OCI-LY1 (cell line): Measurements from ENCODE around the gene MYBL2.

Experiments used
- H2AFZ ChIP-seq: fragments of 200-600 bp; sonication (generic), shearing (Covaris generic); 2 replicates; pipeline ENCODE4 v1.6.0; 2014; ENCODE audit warnings: antibody characterized with exemption, mild to moderate bottlenecking, low read length
- H3F3A ChIP-seq: fragments of 200-600 bp; sonication (generic), shearing (Covaris generic); 2 replicates; pipeline ENCODE4 v1.6.0; 2014; ENCODE audit warnings: mild to moderate bottlenecking, antibody characterized with exemption, low read length, moderate library complexity; ENCODE audit not compliant: insufficient read depth
- H3K27ac ChIP-seq: fragments of 200-600 bp; sonication (generic); 2 replicates; pipeline ENCODE4 v1.5.1; 2014; ENCODE audit warnings: low read length, mixed run types, mild to moderate bottlenecking, low read depth; ENCODE audit not compliant: poor library complexity, severe bottlenecking
- H3K27me3 ChIP-seq: fragments of 200-600 bp; sonication (generic); 2 replicates; pipeline ENCODE4 v1.6.0; 2014; ENCODE audit warnings: antibody characterized with exemption, mild to moderate bottlenecking, low read length, moderate library complexity; ENCODE audit not compliant: insufficient read depth
- H3K36me3 ChIP-seq: fragments of 200-600 bp; sonication (generic); 2 replicates; pipeline ENCODE4 v1.6.1; 2014; ENCODE audit warnings: mild to moderate bottlenecking, antibody characterized with exemption, low read length, moderate library complexity, mixed read lengths; ENCODE audit not compliant: insufficient read depth
- H3K4me1 ChIP-seq: fragments of 200-600 bp; sonication (generic); 2 replicates; pipeline ENCODE4 v1.5.1; 2014; ENCODE audit warnings: mild to moderate bottlenecking, low read length, moderate library complexity; ENCODE audit not compliant: insufficient read depth, severe bottlenecking
- H3K4me2 ChIP-seq: fragments of 200-600 bp; sonication (generic), shearing (Covaris generic); 2 replicates; pipeline ENCODE4 v1.6.1; 2014; ENCODE audit warnings: low read length
- H3K4me3 ChIP-seq: fragments of 200-600 bp; sonication (generic); 2 replicates; pipeline ENCODE4 v1.5.1; 2014; ENCODE audit warnings: low read length, low read depth, mild to moderate bottlenecking, mixed read lengths; ENCODE audit not compliant: poor library complexity, severe bottlenecking
- H3K79me2 ChIP-seq: fragments of 200-600 bp; shearing (Covaris generic); 2 replicates; pipeline ENCODE4 v1.6.1; 2016; ENCODE audit warnings: mixed run types, low read length, mixed read lengths; ENCODE audit not compliant: insufficient read depth
- H3K9ac ChIP-seq: fragments of 200-600 bp; sonication (generic), shearing (Covaris generic); 2 replicates; pipeline ENCODE4 v1.6.1; 2014; ENCODE audit warnings: mild to moderate bottlenecking, low read length, mixed read lengths
- H3K9me2 ChIP-seq: fragments of 200-600 bp; sonication (generic), shearing (Covaris generic); 2 replicates; pipeline ENCODE4 v1.6.1; 2014; ENCODE audit warnings: low read depth, mild to moderate bottlenecking, low read length, mixed read lengths
- H3K9me3 ChIP-seq: fragments of 200-600 bp; shearing (Covaris generic); 2 replicates; pipeline ENCODE4 v1.6.1; 2014; ENCODE audit warnings: low read length, mixed read lengths
- H4K20me1 ChIP-seq: fragments of 200-600 bp; sonication (generic), shearing (Covaris generic); 2 replicates; pipeline ENCODE4 v1.6.0; 2016; ENCODE audit warnings: mild to moderate bottlenecking, low read length; ENCODE audit not compliant: insufficient read depth
- EZH2 ChIP-seq: fragments of 200-600 bp; sonication (generic), shearing (Covaris generic); IDR thresholded peaks from 2 replicates; pipeline ENCODE4 v1.8.0; 2017; ENCODE audit warnings: borderline replicate concordance, mixed run types, mild to moderate bottlenecking, antibody characterized with exemption, low read length, moderate library complexity, mixed read lengths
- TF ChIP-seq, protein P1 (sequence below): fragments of 200-600 bp; sonication (generic), shearing (Covaris generic); IDR thresholded peaks from 2 replicates; pipeline ENCODE4 v1.5.1; 2017; ENCODE audit warnings: mild to moderate bottlenecking, antibody characterized with exemption, low read length, moderate library complexity, mixed read lengths

The MYBL2 gene

DNA sequence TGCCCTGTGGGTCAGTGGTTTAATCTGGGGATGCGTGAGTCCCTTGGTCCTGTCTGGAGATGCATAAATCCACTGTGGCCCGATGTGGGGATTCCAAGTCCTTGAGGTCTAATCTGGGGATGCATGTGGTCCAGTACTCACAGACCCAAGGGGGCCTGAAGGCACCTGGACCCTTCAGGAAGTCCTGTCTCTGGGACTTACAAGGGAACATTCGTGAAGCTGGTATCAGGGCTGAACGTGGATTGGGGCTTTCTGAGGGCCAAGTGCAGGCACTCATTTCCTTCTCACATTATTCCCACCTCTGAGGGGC is 85.1 kb downstream of the MYBL2 start:
- H3F3A ChIP-seq: no peaks in the 10 kb centered on the region
- H3K36me3 ChIP-seq: no peaks in the 10 kb centered on the region; the same call in 1 of the 2 replicates
- no peaks in the 10 kb centered on the region for H3K79me2 ChIP-seq
- H4K20me1 ChIP-seq: no peaks in the 10 kb centered on the region
- no peaks in the 10 kb centered on the region for H3K27me3 ChIP-seq
- peak overlapping the region; percentile 20 for H3K4me3 ChIP-seq
- no peaks in the 10 kb centered on the region for H3K9me3 ChIP-seq
- H2AFZ ChIP-seq: no peak overlapping the region
- H3K4me1 ChIP-seq: peaks cover 58% of the 10 kb centered on the region
- H3K9me2 ChIP-seq: no peaks in the 10 kb centered on the region
- H3K9ac ChIP-seq: peak overlapping the region; percentile 51
- peak overlapping the region; percentile 42 for H3K4me2 ChIP-seq
- peak overlapping the region; percentile 97 for H3K27ac ChIP-seq
- no peak for TF ChIP-seq EZH2
- TF ChIP-seq, protein P1, sequence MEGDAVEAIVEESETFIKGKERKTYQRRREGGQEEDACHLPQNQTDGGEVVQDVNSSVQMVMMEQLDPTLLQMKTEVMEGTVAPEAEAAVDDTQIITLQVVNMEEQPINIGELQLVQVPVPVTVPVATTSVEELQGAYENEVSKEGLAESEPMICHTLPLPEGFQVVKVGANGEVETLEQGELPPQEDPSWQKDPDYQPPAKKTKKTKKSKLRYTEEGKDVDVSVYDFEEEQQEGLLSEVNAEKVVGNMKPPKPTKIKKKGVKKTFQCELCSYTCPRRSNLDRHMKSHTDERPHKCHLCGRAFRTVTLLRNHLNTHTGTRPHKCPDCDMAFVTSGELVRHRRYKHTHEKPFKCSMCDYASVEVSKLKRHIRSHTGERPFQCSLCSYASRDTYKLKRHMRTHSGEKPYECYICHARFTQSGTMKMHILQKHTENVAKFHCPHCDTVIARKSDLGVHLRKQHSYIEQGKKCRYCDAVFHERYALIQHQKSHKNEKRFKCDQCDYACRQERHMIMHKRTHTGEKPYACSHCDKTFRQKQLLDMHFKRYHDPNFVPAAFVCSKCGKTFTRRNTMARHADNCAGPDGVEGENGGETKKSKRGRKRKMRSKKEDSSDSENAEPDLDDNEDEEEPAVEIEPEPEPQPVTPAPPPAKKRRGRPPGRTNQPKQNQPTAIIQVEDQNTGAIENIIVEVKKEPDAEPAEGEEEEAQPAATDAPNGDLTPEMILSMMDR: no peak

DNA sequence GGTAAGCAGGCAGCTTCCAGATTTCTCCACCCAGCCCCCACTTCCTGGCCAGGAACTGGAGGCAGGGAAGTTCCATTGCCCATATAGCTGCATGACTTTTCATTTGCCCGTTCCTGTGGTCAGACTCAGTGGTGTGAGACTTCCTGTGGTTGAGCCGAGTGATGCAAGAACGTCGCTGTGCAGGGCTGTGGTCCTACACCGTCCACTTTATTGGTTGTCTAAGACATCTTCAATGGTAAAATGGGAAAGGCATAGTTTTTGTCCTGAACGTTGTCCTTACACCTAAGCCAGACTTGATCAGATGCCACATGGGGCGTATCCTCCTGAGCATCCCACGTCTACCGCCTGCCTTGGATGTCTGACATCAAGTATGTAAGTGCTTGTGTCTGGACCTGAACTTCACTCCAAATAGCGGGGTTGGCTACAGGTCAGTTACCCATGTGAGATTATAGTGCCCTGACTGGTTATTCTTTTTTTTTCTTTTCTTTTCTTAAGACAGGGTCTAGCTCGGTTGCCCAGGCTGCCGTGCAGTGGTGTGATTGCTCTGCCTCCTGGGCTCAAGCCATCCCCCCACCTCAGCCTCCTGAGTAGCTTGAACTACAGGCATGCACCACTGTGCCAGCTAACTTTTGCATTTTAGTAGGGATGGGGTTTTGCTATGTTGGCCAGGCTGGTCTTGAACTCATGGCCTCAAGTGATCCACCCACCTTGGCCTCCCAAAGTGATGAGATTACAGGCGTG is 85.8 kb downstream of the MYBL2 start:
- H3K79me2 ChIP-seq: no peaks in the 10 kb centered on the region
- H3K9ac ChIP-seq: peak overlapping the region; percentile 51; the same call in 1 of the 2 replicates
- TF ChIP-seq, protein P1: no peak
- no peak for TF ChIP-seq EZH2
- H2AFZ ChIP-seq: no peak overlapping the region
- no peaks in the 10 kb centered on the region for H3K9me2 ChIP-seq
- peak overlapping the region; percentile 97 for H3K27ac ChIP-seq
- H3K4me3 ChIP-seq: peak overlapping the region; percentile 20
- H3K27me3 ChIP-seq: no peaks in the 10 kb centered on the region
- no peaks in the 10 kb centered on the region; the same call in 1 of the 2 replicates for H3K36me3 ChIP-seq
- no peaks in the 10 kb centered on the region for H4K20me1 ChIP-seq
- H3F3A ChIP-seq: no peaks in the 10 kb centered on the region
- peak overlapping the region; percentile 42 for H3K4me2 ChIP-seq
- H3K9me3 ChIP-seq: no peaks in the 10 kb centered on the region
- H3K4me1 ChIP-seq: peaks cover 56% of the 10 kb centered on the region

DNA sequence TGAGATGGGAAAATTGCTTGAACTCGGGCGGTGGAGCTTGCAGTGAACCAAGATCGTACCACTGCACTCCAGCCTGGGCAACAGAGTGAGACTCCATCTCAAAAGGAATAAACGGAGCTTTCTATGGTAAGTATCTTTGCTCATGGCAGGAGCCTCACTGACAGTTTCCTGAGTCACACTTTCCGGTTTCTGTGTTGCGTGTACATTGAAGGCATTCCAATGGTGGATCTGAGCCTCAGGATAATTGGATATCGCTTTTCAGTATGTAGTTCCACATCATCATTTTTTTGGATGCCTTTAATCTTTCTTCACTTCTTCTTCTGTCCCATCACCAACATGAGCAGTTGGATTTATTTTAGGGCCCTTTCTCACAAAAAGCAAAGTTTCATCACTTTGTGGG is 88.5 kb downstream of the MYBL2 start:
- no peak for TF ChIP-seq EZH2
- TF ChIP-seq, protein P1: no peak
- H3K27ac ChIP-seq: no peak overlapping the region
- no peak overlapping the region for H2AFZ ChIP-seq
- no peaks in the 10 kb centered on the region for H3K9me3 ChIP-seq
- peaks cover 30% of the 10 kb centered on the region for H3K4me1 ChIP-seq
- no peaks in the 10 kb centered on the region for H3K9me2 ChIP-seq
- H3K79me2 ChIP-seq: no peaks in the 10 kb centered on the region
- H3K9ac ChIP-seq: no peak overlapping the region
- H3K4me3 ChIP-seq: no peak overlapping the region
- H4K20me1 ChIP-seq: no peaks in the 10 kb centered on the region
- H3F3A ChIP-seq: no peaks in the 10 kb centered on the region
- no peak overlapping the region for H3K4me2 ChIP-seq
- H3K36me3 ChIP-seq: no peaks in the 10 kb centered on the region; the same call in 1 of the 2 replicates
- H3K27me3 ChIP-seq: no peaks in the 10 kb centered on the region
